GM23338 (cell line): ENCODE measurements around the gene DENND4C. TPM values are rescaled to one million over a fixed set of nuclear protein-coding genes. Genes with fewer than 3 reads are reported as not detected.

ENCODE experiments used
- ATAC-seq: fragments of 200-7000 bp; cut with Tn5 transposase; 3 replicates; pipeline ENCODE4 v1.9.1; 2020
- DNase-seq: peaks from one replicate; pipeline ENCODE4 v3.0.0-alpha.2; 2015; ENCODE audit warnings: low spot score
- H2AFZ ChIP-seq: fragments of 200-600 bp; sonication (generic); 2 replicates; pipeline ENCODE4 v1.8.0; 2016; ENCODE audit warnings: antibody characterized with exemption, mild to moderate bottlenecking, moderate library complexity
- H3F3A ChIP-seq: fragments of 200-600 bp; sonication (generic); replicated peaks from 2 replicates; pipeline ENCODE4 v1.8.0; 2017; ENCODE audit warnings: antibody characterized with exemption, mixed run types, low read depth
- H3K27ac ChIP-seq: fragments of 200-600 bp; sonication (generic); 2 replicates; pipeline ENCODE4 v1.6.1; 2016; ENCODE audit warnings: low read depth
- H3K27me3 ChIP-seq: fragments of 200-600 bp; sonication (generic); 2 replicates; pipeline ENCODE4 v1.8.0; 2016; ENCODE audit warnings: mild to moderate bottlenecking, mixed run types, moderate library complexity; ENCODE audit not compliant: insufficient read depth
- H3K36me3 ChIP-seq: fragments of 200-600 bp; sonication (generic); 2 replicates; pipeline ENCODE4 v1.8.0; 2016; ENCODE audit warnings: mild to moderate bottlenecking; ENCODE audit not compliant: insufficient read depth
- H3K4me1 ChIP-seq: fragments of 200-600 bp; sonication (generic); 2 replicates; pipeline ENCODE4 v1.8.0; 2016; ENCODE audit warnings: mild to moderate bottlenecking, moderate library complexity; ENCODE audit not compliant: insufficient read depth
- H3K4me2 ChIP-seq: fragments of 200-600 bp; sonication (generic); 2 replicates; pipeline ENCODE4 v1.7.1; 2017; ENCODE audit warnings: mixed run types
- H3K4me3 ChIP-seq: fragments of 200-600 bp; sonication (generic); 2 replicates; pipeline ENCODE4 v1.6.1; 2016; ENCODE audit warnings: mixed run types
- H3K79me2 ChIP-seq: fragments of 200-600 bp; sonication (generic); replicated peaks from 2 replicates; pipeline ENCODE4 v1.8.0; 2017; ENCODE audit warnings: mild to moderate bottlenecking; ENCODE audit not compliant: insufficient read depth
- H3K9me2 ChIP-seq: fragments of 200-600 bp; sonication (generic); 2 replicates; pipeline ENCODE4 v1.8.0; 2017; ENCODE audit not compliant: insufficient read depth
- H4K20me1 ChIP-seq: fragments of 200-600 bp; sonication (generic); replicated peaks from 2 replicates; pipeline ENCODE4 v1.8.0; 2017; ENCODE audit warnings: mild to moderate bottlenecking; ENCODE audit not compliant: insufficient read depth
- H3K27ac Mint-ChIP-seq: 2 replicates; pipeline ENCODE4 v1.8.0; 2020; ENCODE audit warnings: inconsistent platforms, mild to moderate bottlenecking, moderate library complexity, mixed read lengths
- H3K27me3 Mint-ChIP-seq: 3 replicates; pipeline ENCODE4 v1.8.0; 2022; ENCODE audit warnings: low read depth, mild to moderate bottlenecking, moderate library complexity, mixed read lengths, inconsistent platforms; ENCODE audit not compliant: insufficient read depth, poor library complexity
- H3K36me3 Mint-ChIP-seq: 3 replicates; pipeline ENCODE4 v1.8.0; 2021; ENCODE audit warnings: low read depth, mild to moderate bottlenecking, inconsistent platforms, moderate library complexity, mixed read lengths
- H3K4me1 Mint-ChIP-seq: 3 replicates; pipeline ENCODE4 v1.8.0; 2020; ENCODE audit warnings: mild to moderate bottlenecking, inconsistent platforms, mixed read lengths
- H3K4me3 Mint-ChIP-seq: 3 replicates; pipeline ENCODE4 v1.8.0; 2021; ENCODE audit warnings: moderate library complexity, mild to moderate bottlenecking, inconsistent platforms, mixed read lengths
- H3K9me3 Mint-ChIP-seq: 3 replicates; pipeline ENCODE4 v1.8.0; 2020; ENCODE audit warnings: moderate library complexity, mild to moderate bottlenecking, inconsistent platforms, mixed read lengths
- CREB1 ChIP-seq: fragments of 250-450 bp; sonication (Bioruptor Pico); IDR thresholded peaks from 2 replicates; pipeline ENCODE4 v1.5.0; 2020; ENCODE audit warnings: low read depth, mild to moderate bottlenecking, moderate library complexity
- EZH2 ChIP-seq: fragments of 200-600 bp; sonication (generic); IDR thresholded peaks from one replicate; pipeline ENCODE4 v1.8.0; 2017; ENCODE audit warnings: antibody characterized with exemption, mild to moderate bottlenecking, low read depth; ENCODE audit not compliant: unreplicated experiment
- JUNB ChIP-seq: IDR thresholded peaks from one replicate; pipeline ENCODE4 v1.6.1; 2016; ENCODE audit warnings: antibody characterized with exemption; ENCODE audit not compliant: unreplicated experiment
- NANOG ChIP-seq: IDR thresholded peaks from 2 replicates; pipeline ENCODE4 v1.6.1; 2016; ENCODE audit warnings: antibody characterized with exemption, borderline replicate concordance
- POLR2AphosphoS5 ChIP-seq: IDR thresholded peaks from 2 replicates; pipeline ENCODE4 v1.6.1; 2016; ENCODE audit warnings: antibody characterized with exemption, low read depth
- STAT1 ChIP-seq: IDR thresholded peaks from one replicate; pipeline ENCODE4 v1.6.1; 2016; ENCODE audit warnings: antibody characterized with exemption; ENCODE audit not compliant: unreplicated experiment
- ZNF114 ChIP-seq: fragments of 250-450 bp; sonication (Bioruptor Pico); IDR thresholded peaks from 2 replicates; pipeline ENCODE4 v1.5.0; 2020; ENCODE audit warnings: mild to moderate bottlenecking, moderate library complexity
- ZNF331 ChIP-seq: fragments of 250-450 bp; sonication (Bioruptor Pico); IDR thresholded peaks from 2 replicates; pipeline ENCODE4 v1.5.0; 2020; ENCODE audit warnings: low read depth, mild to moderate bottlenecking, moderate library complexity
- polyA plus RNA-seq: library from polyadenylated mRNA; unstranded; fragments of >200 nt; fragmentation: Nextera tagmentation; extraction: Ambion mirVana; gene quantifications from 2 replicates; pipeline ENCODE4 v1.2.1, GENCODE V29; 2016
- total RNA-seq: library from RNA; depleted of rRNA; stranded (reverse); fragments of >200 nt; shearing (Covaris generic); gene quantifications from 2 replicates; pipeline ENCODE4 v1.2.3, GENCODE V29; 2014
- TF ChIP-seq, protein P1 (sequence below): fragments of 250-450 bp; sonication (Bioruptor Pico); IDR thresholded peaks from 2 replicates; pipeline ENCODE4 v1.5.0; 2020; ENCODE audit warnings: mild to moderate bottlenecking, moderate library complexity
- TF ChIP-seq, protein P2 (sequence below): IDR thresholded peaks from one replicate; pipeline ENCODE4 v1.6.1; 2018; ENCODE audit warnings: antibody characterized with exemption; ENCODE audit not compliant: unreplicated experiment
- TF ChIP-seq, protein P3 (sequence below), 2 experiments: fragments of 200-600 bp in 1 of 2; sonication (generic) in 1 of 2; conservative IDR thresholded peaks; 2 replicates each; pipeline versions ENCODE4 v1.5.1 to v1.6.1; 2016 to 2017; ENCODE audit warnings: antibody characterized with exemption in 2 of 2, low read depth in 2 of 2, mild to moderate bottlenecking in 2 of 2, moderate library complexity in 1 of 2

DENND4C gene
- total and polyA plus RNA-seq, 2 experiments from 2014 or later: 6.4 to 30.8 TPM

DNA sequence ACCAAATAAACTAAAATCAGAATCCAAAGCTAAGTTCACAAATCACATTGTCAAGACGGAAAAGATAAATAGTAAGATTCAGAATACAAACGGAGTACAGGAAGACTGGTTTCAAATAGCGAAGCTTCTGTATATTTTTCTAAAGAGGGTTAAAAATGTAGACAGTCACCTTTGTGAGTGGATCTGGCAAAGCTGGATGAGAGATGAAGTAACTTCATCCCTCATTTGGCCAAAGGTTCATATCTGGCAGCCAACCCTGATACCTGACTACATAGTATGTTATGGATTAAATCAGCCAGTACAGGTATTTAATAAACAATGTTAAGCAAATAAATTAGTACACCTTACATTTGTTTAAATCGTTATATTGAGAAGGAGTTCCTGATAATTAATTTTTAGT, 21.3 kb upstream of the DENND4C start:
- H3K27ac Mint-ChIP-seq: no peak overlapping the region
- no peak for DNase-seq

More for the DNA sequence above, 21.3 kb upstream of the DENND4C start:
- Histone ChIP-seq H4K20me1 (0 out of 2 replicates have a peak, but pooled peaks cover 3% of the 10 kb centered on the region), H3K4me1 (peaks cover 13% of the 10 kb centered on the region), H3K9me2 (no peaks in the 10 kb centered on the region), H3K27me3 (no peaks in the 10 kb centered on the region), H3K27ac (no peak overlapping the region), H3F3A (no peaks in the 10 kb centered on the region), H3K36me3 (no peaks in the 10 kb centered on the region), H3K79me2 (no peaks in the 10 kb centered on the region), H2AFZ (no peak overlapping the region), H3K4me3 (no peak overlapping the region), H3K4me2 (no peak overlapping the region)
- peaks cover 4% of the 10 kb centered on the region for H3K27me3 Mint-ChIP-seq
- no peak for TF ChIP-seq EZH2
- TF ChIP-seq POLR2AphosphoS5: no peak
- no peak for TF ChIP-seq NANOG
- no peak for TF ChIP-seq STAT1
- no peak for TF ChIP-seq ZNF114 (CRISPR knock-in tag)
- TF ChIP-seq, protein P1, sequence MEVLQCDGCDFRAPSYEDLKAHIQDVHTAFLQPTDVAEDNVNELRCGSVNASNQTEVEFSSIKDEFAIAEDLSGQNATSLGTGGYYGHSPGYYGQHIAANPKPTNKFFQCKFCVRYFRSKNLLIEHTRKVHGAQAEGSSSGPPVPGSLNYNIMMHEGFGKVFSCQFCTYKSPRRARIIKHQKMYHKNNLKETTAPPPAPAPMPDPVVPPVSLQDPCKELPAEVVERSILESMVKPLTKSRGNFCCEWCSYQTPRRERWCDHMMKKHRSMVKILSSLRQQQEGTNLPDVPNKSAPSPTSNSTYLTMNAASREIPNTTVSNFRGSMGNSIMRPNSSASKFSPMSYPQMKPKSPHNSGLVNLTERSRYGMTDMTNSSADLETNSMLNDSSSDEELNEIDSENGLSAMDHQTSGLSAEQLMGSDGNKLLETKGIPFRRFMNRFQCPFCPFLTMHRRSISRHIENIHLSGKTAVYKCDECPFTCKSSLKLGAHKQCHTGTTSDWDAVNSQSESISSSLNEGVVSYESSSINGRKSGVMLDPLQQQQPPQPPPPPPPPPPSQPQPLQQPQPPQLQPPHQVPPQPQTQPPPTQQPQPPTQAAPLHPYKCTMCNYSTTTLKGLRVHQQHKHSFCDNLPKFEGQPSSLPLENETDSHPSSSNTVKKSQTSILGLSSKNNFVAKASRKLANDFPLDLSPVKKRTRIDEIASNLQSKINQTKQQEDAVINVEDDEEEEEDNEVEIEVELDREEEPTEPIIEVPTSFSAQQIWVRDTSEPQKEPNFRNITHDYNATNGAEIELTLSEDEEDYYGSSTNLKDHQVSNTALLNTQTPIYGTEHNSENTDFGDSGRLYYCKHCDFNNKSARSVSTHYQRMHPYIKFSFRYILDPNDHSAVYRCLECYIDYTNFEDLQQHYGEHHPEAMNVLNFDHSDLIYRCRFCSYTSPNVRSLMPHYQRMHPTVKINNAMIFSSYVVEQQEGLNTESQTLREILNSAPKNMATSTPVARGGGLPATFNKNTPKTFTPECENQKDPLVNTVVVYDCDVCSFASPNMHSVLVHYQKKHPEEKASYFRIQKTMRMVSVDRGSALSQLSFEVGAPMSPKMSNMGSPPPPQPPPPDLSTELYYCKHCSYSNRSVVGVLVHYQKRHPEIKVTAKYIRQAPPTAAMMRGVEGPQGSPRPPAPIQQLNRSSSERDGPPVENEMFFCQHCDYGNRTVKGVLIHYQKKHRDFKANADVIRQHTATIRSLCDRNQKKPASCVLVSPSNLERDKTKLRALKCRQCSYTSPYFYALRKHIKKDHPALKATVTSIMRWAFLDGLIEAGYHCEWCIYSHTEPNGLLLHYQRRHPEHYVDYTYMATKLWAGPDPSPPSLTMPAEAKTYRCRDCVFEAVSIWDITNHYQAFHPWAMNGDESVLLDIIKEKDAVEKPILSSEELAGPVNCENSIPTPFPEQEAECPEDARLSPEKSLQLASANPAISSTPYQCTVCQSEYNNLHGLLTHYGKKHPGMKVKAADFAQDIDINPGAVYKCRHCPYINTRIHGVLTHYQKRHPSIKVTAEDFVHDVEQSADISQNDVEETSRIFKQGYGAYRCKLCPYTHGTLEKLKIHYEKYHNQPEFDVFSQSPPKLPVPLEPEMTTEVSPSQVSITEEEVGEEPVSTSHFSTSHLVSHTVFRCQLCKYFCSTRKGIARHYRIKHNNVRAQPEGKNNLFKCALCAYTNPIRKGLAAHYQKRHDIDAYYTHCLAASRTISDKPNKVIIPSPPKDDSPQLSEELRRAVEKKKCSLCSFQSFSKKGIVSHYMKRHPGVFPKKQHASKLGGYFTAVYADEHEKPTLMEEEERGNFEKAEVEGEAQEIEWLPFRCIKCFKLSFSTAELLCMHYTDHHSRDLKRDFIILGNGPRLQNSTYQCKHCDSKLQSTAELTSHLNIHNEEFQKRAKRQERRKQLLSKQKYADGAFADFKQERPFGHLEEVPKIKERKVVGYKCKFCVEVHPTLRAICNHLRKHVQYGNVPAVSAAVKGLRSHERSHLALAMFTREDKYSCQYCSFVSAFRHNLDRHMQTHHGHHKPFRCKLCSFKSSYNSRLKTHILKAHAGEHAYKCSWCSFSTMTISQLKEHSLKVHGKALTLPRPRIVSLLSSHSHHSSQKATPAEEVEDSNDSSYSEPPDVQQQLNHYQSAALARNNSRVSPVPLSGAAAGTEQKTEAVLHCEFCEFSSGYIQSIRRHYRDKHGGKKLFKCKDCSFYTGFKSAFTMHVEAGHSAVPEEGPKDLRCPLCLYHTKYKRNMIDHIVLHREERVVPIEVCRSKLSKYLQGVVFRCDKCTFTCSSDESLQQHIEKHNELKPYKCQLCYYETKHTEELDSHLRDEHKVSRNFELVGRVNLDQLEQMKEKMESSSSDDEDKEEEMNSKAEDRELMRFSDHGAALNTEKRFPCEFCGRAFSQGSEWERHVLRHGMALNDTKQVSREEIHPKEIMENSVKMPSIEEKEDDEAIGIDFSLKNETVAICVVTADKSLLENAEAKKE (CRISPR knock-in tag): no peak
- TF ChIP-seq, protein P2, sequence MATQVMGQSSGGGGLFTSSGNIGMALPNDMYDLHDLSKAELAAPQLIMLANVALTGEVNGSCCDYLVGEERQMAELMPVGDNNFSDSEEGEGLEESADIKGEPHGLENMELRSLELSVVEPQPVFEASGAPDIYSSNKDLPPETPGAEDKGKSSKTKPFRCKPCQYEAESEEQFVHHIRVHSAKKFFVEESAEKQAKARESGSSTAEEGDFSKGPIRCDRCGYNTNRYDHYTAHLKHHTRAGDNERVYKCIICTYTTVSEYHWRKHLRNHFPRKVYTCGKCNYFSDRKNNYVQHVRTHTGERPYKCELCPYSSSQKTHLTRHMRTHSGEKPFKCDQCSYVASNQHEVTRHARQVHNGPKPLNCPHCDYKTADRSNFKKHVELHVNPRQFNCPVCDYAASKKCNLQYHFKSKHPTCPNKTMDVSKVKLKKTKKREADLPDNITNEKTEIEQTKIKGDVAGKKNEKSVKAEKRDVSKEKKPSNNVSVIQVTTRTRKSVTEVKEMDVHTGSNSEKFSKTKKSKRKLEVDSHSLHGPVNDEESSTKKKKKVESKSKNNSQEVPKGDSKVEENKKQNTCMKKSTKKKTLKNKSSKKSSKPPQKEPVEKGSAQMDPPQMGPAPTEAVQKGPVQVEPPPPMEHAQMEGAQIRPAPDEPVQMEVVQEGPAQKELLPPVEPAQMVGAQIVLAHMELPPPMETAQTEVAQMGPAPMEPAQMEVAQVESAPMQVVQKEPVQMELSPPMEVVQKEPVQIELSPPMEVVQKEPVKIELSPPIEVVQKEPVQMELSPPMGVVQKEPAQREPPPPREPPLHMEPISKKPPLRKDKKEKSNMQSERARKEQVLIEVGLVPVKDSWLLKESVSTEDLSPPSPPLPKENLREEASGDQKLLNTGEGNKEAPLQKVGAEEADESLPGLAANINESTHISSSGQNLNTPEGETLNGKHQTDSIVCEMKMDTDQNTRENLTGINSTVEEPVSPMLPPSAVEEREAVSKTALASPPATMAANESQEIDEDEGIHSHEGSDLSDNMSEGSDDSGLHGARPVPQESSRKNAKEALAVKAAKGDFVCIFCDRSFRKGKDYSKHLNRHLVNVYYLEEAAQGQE: no peak
- TF ChIP-seq, protein P3, sequence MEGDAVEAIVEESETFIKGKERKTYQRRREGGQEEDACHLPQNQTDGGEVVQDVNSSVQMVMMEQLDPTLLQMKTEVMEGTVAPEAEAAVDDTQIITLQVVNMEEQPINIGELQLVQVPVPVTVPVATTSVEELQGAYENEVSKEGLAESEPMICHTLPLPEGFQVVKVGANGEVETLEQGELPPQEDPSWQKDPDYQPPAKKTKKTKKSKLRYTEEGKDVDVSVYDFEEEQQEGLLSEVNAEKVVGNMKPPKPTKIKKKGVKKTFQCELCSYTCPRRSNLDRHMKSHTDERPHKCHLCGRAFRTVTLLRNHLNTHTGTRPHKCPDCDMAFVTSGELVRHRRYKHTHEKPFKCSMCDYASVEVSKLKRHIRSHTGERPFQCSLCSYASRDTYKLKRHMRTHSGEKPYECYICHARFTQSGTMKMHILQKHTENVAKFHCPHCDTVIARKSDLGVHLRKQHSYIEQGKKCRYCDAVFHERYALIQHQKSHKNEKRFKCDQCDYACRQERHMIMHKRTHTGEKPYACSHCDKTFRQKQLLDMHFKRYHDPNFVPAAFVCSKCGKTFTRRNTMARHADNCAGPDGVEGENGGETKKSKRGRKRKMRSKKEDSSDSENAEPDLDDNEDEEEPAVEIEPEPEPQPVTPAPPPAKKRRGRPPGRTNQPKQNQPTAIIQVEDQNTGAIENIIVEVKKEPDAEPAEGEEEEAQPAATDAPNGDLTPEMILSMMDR (conservative IDR thresholded peaks at IDR 0.05; ENCODE audit: low read depth in 2 of 2): no peak
- TF ChIP-seq ZNF331 (CRISPR knock-in tag): no peak
- TF ChIP-seq JUNB: no peak
- no peak for TF ChIP-seq CREB1 (CRISPR knock-in tag)
- no peaks in the 10 kb centered on the region for H3K36me3 Mint-ChIP-seq
- ATAC-seq: no peak
- H3K4me3 Mint-ChIP-seq: no peak overlapping the region
- H3K4me1 Mint-ChIP-seq: peaks cover 14% of the 10 kb centered on the region; the same call in 2 of the 3 replicates
- H3K9me3 Mint-ChIP-seq: no peaks in the 10 kb centered on the region
